Stimulated activated naive CD4-positive, alpha-beta T cell treated with Interleukin-2 at 50 U/mL for 16 hours (primary cell): ENCODE results near the gene HOMER3.

Experiments
- DNase-seq: peaks from one replicate; lab custom pipeline; 2025; lab: John Stamatoyannopoulos, UW

The HOMER3 gene

DNA sequence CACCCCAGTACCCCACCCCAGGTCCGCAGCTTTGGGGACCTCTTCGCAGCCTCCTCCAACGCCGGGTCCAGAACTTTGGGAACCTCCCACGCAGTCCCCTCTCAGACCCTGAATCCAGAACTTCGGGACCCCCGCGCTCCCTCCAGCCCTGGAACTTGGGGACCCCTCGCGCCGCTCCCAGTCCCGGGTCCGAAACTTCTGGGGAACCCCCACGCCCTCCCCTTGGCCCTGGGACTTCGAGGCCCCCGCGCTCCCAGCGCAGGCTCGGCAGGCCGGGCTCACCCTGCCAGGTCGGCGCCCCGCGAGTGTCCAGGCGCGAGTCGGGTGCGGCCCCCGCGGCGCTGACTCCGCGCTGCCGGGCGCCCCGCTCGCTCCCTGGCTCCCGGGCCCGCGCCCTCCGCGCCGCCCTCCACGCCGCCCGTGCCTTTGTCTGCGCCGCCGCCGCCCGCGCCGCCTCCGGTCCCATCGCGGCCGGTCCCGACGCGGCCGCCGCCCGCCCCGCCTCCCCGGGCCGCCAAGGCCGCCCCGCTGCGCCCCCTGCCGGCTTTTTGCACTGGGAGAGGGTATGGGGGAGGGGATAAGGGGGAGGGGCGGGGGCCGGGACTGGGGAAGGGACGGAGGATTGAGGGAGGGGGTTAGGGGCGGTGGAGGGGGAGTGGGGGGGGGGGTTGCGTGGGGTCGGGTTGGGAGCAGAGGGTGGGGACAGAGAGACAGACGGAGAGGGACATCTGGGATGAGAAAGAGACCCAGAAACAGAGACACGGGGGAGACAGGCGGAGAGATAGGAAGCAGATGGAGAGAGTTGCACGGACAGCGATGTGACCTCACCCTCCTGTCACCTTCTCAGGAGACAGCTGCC is at the start of gene HOMER3:
TSS of gene HOMER3 (minus strand) at position 449 of the 859 bp plus-strand sequence. CDS start 2,235 bp downstream, outside the sequence.
- peak; percentile 60 for DNase-seq

DNA sequence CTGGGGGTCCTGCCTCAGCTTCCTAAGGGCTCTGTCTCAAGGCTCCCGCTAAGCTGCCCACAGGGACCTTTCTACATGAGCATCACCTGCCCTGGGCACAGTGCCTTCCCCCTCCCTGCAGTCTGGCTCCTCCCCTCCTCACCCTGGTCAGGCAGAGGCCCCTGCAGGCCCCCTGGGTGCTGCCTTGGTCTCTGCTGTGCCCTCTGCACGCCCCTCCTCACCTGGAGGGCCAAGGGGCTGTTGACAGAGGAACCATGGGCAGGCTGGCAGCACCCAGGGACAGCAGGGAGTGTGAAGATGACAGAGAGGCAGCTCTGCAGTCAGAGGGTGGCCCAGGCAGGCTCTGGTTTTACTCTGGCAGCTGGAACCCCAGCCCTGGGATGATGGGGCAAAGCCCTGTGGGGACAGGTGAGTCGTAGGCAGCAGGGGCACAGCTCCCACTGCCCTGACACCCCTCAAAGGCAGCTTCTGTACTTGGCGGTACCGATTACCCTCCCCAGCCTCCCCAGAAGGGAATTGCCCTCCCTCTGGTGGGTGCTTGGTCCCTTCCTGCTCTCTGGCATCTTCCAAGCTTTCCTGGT is 49.2 kb upstream of the HOMER3 start:
- DNase-seq = no peak

DNA sequence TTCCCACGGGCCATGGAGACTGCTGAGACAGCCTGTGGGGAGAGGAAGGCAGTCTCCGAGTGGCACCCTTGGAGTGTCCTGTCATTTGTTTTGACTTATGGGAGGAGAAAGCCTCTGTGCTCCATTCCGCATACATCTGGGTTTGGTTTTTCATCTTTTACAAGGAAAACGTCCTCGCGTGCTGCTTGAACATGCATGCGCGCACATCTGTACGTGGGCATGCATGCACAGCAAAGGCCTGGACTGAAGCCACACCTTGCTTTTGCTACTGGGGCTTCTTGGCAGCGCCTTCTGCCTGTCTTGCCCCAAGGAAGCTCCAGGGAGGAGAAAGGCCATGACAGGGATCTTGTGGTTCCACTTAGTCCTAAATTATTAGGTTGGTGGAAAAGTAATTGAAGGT is 48.3 kb upstream of the HOMER3 start:
- no peak for DNase-seq

DNA sequence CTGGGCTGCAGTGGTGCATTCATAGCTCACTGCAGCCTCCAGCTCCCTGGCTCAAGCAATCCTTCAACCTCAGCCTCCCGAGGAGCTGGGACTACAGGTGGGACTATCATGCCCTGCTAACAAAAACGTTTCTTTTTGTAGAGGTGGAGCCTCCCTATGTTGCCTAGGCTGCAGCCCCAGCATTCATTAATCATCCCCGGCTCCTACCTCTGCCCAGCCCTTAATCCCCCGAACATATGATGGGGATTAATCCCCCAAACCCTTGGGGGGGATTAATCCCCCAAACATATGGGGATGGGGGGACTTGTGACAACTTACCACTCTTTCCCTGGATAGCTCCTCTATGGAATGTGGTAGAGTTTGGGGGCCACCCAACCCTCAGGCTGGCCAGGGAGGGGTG is 46.4 kb upstream of the HOMER3 start:
- DNase-seq = no peak

DNA sequence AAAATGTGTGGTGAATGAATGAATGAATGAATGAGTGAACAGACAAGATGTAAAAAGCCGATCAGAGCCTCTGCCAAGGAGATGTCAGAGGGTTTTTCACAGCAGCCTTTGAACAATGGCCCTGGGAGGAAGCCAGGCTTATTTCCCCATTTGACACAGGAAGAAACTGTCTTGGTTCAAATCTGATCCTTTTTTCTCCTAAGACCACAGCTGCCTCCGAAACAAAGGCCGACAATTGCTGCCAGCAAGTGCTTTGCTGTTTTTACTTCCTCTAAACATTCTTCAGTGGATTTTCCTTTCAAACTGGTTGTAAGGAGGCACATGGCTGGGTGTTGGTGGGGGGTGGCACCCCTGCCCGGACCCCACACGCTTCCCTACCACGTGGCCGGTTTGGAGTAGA is 44.2 kb upstream of the HOMER3 start:
- DNase-seq = no peak

DNA sequence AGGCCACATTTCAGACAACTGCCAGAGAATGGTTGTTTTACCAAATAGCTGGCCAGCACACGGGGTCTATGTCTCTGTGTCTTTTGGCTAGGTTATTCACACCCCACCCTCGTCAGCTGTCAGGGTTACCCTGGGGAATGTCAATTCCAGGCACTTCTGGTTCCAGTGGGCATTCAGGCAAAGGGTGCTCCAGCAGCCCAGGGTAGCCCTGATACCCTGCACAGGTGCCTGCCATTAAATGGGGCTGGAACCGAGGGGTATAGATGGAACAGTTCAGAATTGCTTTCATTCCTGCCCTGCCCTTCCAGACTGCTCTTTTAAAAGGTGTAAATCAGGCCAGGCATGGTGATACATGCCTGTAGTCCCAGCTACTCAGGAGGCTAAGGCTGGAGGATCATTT is 43.2 kb upstream of the HOMER3 start:
- DNase-seq = no peak

DNA sequence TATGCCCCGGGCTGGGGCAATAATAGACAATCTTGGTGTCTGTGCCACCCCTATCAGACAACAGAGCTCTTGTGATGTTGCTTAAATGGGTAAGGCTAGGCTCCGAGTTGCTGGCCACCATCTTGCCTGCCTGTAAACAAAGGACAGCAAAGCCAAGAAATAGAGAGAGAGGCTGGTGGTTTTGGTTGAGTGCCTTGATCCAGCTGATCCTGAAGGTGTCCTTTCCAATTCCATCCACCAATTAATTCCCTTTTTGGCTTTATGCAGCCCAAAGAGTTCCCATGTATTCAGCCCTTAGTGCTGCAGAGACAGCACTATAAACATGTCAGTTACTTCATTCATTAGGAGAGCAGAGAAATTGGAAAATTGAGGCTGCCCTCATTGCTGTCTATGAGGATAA is 41.7 kb upstream of the HOMER3 start:
- no peak for DNase-seq

DNA sequence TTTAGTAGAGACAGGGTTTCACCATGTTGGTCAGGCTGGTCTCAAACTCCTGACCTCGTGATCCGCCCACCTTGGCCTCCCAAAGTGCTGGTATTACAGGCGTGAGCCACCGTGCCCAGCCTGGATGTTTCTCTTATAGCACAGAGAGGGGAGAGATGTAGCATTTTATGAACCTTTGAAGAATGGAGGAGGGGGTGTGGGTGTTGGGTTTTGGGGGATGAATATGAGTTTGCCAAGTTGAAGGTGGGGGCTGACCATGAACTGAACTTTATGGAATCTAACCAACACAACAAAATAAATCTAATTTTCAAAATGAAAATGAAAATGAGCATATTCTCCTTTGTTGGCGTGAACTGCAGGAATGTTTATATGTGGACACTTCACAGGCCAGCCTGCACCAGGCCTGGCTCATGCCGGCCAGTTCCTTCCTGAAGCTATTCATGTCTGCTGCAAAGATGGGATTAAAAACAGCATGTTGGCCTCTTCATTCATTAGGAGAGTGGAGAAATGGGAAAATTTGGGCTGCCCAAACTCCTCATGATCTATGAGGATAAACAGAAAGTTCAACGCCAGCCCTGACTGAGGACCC is 39.5 kb upstream of the HOMER3 start:
- DNase-seq = no peak

DNA sequence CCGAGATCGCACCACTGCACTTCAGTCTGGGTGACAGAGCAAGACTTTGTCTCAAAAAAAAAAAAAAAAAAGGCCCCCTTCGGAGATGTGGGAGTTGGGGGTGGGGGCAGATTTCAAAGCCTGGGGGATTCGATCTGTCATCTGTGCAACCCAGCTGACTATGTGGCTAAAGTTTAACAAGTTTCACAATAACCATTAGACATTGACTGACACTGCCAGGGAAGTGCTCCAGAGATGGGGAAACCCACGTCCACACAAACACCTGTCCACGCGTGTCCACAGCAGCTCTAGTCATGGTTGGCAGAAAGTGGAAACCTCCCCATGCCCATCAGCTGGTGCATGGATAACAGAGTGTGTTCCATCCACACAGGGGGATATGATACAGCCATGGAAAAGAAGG is 37.6 kb upstream of the HOMER3 start:
- DNase-seq = no peak

DNA sequence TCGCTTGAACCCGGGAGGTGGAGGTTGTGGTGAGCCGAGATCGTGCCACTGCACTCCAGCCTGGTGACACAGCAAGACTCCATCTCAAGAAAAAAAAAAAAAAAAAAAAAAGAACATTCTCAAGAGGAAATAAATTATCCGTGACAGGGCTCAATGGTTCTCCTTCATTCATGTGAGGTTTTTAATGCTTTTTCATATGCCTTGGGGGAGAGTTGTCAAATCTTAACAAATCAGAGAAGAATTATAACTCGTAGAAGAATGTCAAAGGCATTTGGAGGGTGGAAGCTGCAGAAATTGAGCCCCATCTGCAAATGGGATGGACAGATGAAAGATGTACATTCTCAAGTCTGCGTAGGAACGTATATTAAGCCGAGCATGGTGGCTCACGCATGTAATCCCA is 34.9 kb upstream of the HOMER3 start:
- DNase-seq = no peak

DNA sequence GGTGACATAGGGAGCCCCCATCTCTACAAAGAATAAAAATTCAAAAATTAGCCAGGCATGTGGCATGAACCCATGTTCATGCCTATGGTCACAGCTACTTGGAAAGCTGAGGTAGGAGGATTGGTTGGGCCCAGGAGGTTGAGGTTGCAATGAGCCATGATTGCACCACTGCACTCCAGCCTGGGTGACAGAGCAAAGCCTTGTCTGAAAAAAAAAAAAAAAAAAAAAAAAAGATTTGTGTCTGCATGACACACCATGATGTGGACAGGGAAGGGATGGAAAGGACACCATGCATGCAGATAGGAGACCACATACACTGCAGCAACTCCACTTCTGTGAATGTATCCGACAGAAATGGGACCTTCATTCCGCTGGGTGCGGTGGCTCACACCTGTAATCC is 34.0 kb upstream of the HOMER3 start:
- DNase-seq = no peak

DNA sequence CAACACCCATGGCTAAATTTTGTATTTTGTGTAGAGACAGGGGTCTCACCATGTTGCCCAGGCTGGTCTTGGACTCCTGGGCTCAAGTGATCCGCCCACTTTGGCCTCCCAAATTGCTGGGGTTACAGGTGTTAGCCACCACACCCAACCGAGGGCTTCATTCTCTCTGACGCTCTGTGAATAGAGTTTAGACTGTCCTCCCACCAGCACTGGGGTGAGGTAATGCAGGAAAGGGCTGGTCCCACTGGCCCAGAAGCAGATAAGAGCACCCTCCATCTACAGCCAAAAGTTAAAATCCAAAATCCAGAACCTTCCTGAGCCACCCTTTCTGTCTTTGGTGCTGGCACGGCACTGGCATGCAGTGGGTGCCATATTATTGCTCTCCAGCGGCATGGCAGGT is 31.8 kb upstream of the HOMER3 start:
- no peak for DNase-seq

DNA sequence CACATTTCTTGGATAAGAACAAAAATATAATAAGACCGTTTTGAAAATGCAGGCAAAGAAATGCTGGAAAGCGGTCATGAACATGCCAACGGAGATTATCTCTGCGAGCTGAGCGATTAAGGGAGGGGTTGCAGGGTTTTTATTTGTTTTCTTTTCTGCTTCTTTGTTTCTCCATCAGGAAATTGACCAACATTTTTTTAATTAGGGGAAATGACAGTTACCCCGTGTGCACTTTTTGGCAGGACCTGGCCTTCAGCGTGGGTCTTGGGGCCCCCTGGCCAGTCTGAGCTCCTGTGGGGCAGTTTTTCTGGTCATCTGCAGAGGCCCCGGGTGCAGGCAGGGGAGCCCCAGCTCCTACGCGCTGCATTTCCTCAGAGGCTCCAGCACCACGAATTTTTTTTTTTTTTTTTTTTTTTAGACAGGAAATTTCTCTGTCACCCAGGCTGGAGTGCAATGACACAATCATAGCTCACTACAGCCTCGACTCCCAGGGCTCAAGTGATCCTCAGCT is 31.3 kb upstream of the HOMER3 start:
- DNase-seq = no peak

DNA sequence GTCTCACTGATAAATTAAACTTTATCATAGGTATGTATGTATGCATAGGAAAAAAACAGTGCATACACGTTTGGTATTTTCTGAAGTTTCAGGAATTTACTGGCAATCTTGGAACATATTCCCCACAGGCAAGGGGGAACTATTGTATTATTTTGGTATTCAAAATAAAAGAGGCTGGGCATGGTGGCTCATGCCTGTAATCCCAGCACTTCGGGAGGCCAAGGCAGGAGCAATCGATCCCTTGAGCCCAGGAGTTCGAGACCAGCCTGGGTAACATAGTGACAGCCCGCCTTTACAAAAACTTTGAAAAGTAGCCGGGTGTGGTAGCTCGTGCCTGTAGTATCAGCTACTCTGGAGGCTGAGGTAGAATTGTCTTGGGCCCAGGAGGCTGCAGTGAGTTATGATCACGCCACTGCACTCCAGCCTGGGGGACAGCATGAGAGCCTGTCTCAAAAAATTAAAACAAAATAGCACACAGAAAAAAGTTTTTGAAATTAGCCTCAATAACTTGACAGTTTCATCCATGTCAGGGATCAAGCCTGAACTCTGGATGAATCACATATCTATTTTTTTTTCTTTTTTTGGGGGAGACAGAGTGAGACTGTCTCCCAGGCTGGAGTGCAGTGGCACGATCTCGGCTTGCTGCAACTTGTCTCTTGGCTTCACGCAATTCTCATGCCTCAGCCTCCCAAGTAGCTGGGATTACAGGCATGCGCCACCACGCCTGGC is 29.1 kb upstream of the HOMER3 start:
- no peak for DNase-seq

DNA sequence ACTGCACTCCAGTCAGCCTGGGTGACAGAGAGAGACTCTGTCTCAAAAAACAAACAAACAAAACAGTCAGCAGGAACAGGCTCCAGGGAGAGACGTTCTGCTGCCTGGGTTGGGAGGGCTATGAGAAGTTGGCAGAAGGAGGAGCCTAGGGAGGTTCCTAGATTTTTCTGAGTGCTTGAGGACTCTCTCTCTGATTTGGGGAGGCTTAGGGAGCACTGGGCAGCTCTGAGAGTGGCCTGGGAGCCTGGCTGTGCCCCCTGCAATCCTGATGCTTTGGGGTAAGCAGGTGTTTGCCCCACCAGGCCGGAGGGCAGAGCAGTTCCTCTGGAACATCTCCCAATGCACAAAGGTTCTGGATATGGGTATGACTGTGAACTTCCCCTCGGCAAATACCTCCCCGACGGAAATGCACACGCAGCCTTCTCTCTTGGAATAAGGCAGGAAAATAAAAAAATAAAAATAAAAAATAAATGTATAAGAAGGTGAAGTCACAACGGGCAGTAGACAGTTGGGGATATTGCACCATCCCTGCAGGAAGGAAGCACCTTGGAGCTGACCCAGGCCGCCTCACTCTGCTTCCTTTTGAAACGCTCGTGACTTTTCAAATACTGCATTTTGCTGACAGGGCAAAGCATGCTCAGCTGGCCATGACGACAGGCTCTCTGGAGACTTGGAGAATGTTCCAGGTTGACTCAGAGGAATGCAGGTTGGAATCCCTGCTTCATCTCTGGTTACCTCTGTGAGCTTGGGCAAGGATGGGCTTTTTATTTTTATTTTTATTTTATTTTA is 26.5 kb upstream of the HOMER3 start:
- no peak for DNase-seq

DNA sequence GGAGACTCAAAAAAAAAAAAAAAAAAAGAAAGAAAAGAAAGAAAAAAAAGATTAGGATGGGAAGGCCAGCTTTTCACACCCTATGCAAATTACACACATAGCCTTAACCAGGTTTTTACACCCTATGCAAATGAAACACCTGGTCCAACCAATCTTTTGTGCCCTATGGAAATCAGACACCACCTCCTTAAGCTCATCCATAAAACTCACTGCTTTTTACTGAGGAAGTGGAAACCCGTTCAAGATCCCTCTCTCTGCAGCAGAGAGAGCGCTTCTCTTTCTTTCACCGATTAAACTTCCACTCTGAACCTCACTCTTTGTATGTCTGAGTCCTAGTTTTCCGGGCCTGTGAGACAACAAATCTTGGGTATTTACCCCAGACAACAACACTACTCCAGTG is 25.3 kb upstream of the HOMER3 start:
- no peak for DNase-seq

DNA sequence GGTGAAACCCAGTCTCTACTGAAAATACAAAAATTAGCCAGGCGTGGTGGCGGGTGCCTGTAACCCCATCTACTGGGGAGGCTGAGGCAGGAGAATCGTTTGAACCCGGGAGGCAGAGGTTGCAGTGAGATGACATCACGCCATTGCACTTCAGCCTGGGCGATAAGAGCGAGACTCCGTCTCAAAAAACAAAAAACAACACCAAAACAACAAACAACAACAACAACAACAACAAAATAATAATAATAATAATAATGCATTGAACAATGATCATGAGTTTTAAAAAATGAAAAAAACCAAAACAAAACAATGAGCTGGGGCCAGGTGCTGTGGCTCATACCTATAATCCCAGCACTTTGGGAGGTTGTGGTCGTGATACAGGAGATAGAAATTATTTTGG is 23.1 kb upstream of the HOMER3 start:
- no peak for DNase-seq

DNA sequence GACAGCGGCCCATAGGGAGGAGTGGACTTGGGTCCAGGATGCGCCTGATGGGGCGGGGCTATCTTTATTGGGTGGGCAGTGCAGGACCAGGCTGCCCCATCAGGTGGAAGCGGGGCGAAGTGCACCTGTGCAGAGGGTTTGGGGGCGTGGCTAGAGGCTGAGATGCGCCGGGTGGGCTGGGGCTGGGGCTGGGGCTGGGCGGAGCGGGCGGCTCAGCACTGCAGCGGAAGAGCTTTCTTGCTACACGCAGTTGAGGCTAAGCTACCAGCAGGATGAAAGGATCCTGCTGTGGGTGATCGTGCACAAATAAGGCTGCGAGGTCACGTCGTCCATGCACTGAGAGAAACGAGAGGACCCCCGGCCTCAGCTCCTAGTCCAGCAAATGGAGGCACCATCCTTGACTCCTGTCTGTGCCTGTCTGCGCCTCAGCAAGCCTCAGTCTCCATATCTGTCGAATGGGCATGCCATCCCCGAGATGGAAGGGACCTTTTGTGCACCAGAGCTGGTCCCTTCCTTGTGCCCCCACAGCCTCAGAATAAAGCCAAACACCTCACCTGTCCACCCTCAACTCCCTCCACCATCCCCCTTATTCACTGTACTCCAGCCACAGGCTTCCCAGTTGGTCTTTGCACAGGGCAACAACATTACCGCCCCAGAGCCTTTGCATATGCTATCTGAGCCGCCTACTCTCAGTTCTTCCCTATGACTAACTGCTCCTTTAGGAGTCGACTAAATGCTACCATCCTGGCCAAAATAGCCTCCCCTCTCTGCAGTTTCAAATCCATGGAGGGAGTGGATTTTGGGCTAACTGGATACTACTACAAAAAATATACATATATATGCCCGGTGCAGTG is 21.0 kb upstream of the HOMER3 start:
- no peak for DNase-seq

DNA sequence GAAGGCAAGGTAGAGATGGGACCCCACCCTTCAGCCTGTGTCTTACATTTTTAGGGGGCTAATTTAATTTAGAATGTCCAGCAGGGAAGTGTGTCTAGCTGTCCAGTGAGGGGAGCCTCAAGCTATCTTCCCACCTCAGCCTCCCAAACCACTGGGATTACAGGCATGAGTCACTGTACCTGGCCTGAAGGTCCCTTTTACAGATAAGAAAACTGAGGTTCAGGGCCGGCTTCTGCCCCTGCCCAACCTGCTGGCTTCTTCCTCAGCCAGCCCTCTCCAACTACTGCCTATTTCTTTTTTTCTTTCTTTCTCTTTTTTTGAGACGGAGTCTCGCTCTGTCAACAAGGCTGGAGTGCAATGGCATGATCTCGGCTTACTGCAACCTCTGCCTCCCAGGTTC is 19.4 kb upstream of the HOMER3 start:
- DNase-seq = no peak

DNA sequence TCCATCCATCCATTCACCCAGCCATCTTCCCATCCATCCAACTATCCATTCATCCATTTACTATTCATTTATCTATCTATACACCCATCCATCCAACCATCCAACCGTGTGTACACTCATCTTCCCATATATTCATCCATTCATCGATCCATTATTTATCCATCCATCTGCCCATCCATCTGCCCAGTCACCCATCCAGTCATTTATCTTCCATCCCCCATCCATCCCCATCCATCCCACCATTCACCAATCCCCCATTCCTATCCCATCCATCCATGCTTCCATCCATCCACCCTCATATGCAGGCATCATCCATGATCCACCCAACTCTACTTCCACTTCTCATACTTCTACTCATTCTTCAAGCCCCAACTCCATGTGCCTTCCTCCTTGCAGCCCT is 14.0 kb upstream of the HOMER3 start:
- DNase-seq = no peak

DNA sequence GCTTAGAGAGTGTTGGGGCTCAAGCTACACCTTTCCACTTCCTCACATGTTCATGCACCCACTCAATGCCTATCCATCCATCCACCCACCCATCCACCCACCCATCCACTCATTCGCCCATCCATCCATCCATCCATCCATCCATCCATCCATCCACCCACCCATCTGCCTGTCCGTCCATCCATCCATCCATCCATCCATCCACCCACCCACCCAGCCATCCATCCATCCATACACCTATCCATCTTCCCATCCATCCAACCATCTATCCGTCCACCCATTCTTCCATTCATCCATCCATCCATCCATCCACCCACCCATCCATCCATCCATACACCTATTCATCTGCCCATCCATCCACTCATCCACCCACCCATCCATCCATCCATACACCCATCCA is 13.1 kb upstream of the HOMER3 start:
- DNase-seq = no peak
